HepG2 (cell line): ENCODE measurements around the gene DPP7. TPM values are rescaled to one million over a fixed set of nuclear protein-coding genes. Genes with fewer than 3 reads are reported as not detected.

Experiments
- ESRRA ChIP-seq: sonication (generic); formaldehyde crosslinking; IDR thresholded peaks from 2 replicates; pipeline ENCODE4 v1.5.1; 2020; ENCODE audit warnings: mild to moderate bottlenecking, low read depth, missing genetic modification reagents
- GTF2F1 ChIP-seq: fragments of 150-350 bp; IDR thresholded peaks from 2 replicates; pipeline ENCODE4 v1.6.1; 2014; ENCODE audit warnings: low read length
- HNF4G ChIP-seq, 2 experiments: sonication (generic) in 1 of 2; formaldehyde crosslinking in 1 of 2; IDR thresholded peaks; 2 replicates each; pipeline versions ENCODE4 v1.4.0 to v1.6.1; 2011 to 2020; ENCODE audit warnings: borderline replicate concordance in 2 of 2, low read depth in 2 of 2, mild to moderate bottlenecking in 2 of 2, low read length in 1 of 2, missing genetic modification reagents in 1 of 2, moderate library complexity in 1 of 2
- HOXA7 ChIP-seq: sonication (generic); formaldehyde crosslinking; IDR thresholded peaks from 2 replicates; pipeline ENCODE4 v1.8.1; 2022; ENCODE audit warnings: mild to moderate bottlenecking, missing genetic modification reagents, moderate library complexity
- IRX3 ChIP-seq: sonication (generic); formaldehyde crosslinking; IDR thresholded peaks from 2 replicates; pipeline ENCODE4 v1.8.1; 2023; ENCODE audit warnings: mild to moderate bottlenecking, low read depth, missing genetic modification reagents, borderline replicate concordance
- KDM4B ChIP-seq: sonication (generic); formaldehyde crosslinking; IDR thresholded peaks from 2 replicates; pipeline ENCODE4 v1.4.0; 2020; ENCODE audit warnings: missing genetic modification reagents
- MTA1 ChIP-seq: sonication (generic); formaldehyde crosslinking; IDR thresholded peaks from 2 replicates; pipeline ENCODE4 v1.4.0; 2020; ENCODE audit warnings: missing genetic modification reagents, mild to moderate bottlenecking, borderline replicate concordance
- NR2C2 ChIP-seq: sonication (generic); formaldehyde crosslinking; IDR thresholded peaks from 2 replicates; pipeline ENCODE4 v1.4.0; 2020; ENCODE audit warnings: missing genetic modification reagents, mild to moderate bottlenecking, moderate library complexity, borderline replicate concordance
- RFX5 ChIP-seq: IDR thresholded peaks from 2 replicates; pipeline ENCODE4 v1.6.1; 2011; ENCODE audit warnings: low read depth, low read length, improper control_type of control experiment
- RFXAP ChIP-seq: sonication (generic); formaldehyde crosslinking; IDR thresholded peaks from 2 replicates; pipeline ENCODE4 v1.4.0; 2020; ENCODE audit warnings: missing genetic modification reagents, borderline replicate concordance
- TRIM24 ChIP-seq: sonication (generic); formaldehyde crosslinking; IDR thresholded peaks from 2 replicates; pipeline ENCODE4 v1.8.0; 2022; ENCODE audit warnings: mild to moderate bottlenecking, missing genetic modification reagents
- ZNF101 ChIP-seq: sonication (generic); formaldehyde crosslinking; IDR thresholded peaks from 2 replicates; pipeline ENCODE4 v1.4.0; 2020; ENCODE audit warnings: mild to moderate bottlenecking, low read depth, missing genetic modification reagents, borderline replicate concordance
- ZNF333 ChIP-seq: sonication (generic); formaldehyde crosslinking; IDR thresholded peaks from 2 replicates; pipeline ENCODE4 v1.4.0; 2020; ENCODE audit warnings: mild to moderate bottlenecking, missing genetic modification reagents, borderline replicate concordance
- ZNF607 ChIP-seq: sonication (generic); formaldehyde crosslinking; IDR thresholded peaks from 2 replicates; pipeline ENCODE4 v1.5.1; 2020; ENCODE audit warnings: missing genetic modification reagents, mild to moderate bottlenecking, borderline replicate concordance
- ZNF781 ChIP-seq: sonication (generic); formaldehyde crosslinking; IDR thresholded peaks from 2 replicates; pipeline ENCODE4 v1.5.1; 2020; ENCODE audit warnings: borderline replicate concordance, mild to moderate bottlenecking, missing genetic modification reagents; ENCODE audit errors: not compliant biosample characterization
- polyA plus RNA-seq, 8 experiments: library from polyadenylated mRNA; depleted of rRNA in 3 of 8; stranded (reverse) in 7 of 8; unstranded in 1 of 8; fragments of >200 nt; fragmentation: Illumina TruSeq in 4 of 8; extraction: Trizol in 4 of 8; gene quantifications; 2 replicates each; pipeline versions ENCODE4 v1.2.1 to v1.2.3, GENCODE V29; 2011 to 2016; ENCODE audit warnings: low read depth in 4 of 8, missing spikeins in 1 of 8, mixed read lengths in 1 of 8; ENCODE audit not compliant: insufficient read depth in 1 of 8
- total RNA-seq, 5 experiments: library from RNA; depleted of rRNA; stranded (reverse); fragments of >200 nt; fragmentation: Illumina TruSeq; extraction: Trizol; gene quantifications; 2 replicates each; pipeline ENCODE4 v1.2.3, GENCODE V29; 2016; ENCODE audit warnings: low read depth in 1 of 5
- TF ChIP-seq, protein P1 (sequence below): sonication (generic); formaldehyde crosslinking; IDR thresholded peaks from 2 replicates; pipeline ENCODE4 v1.4.0; 2020; ENCODE audit warnings: missing genetic modification reagents, borderline replicate concordance
- TF ChIP-seq, protein P2 (sequence below): sonication (generic); formaldehyde crosslinking; IDR thresholded peaks from 2 replicates; pipeline ENCODE4 v1.5.0; 2020; ENCODE audit warnings: mild to moderate bottlenecking, missing genetic modification reagents, moderate library complexity

Gene DPP7
- total and polyA plus RNA-seq, 2 of the 13 experiments (the other 11 are each of a cell fraction or from before 2014, with no cell fraction given), result 1.2 to 4.5 TPM

DNA sequence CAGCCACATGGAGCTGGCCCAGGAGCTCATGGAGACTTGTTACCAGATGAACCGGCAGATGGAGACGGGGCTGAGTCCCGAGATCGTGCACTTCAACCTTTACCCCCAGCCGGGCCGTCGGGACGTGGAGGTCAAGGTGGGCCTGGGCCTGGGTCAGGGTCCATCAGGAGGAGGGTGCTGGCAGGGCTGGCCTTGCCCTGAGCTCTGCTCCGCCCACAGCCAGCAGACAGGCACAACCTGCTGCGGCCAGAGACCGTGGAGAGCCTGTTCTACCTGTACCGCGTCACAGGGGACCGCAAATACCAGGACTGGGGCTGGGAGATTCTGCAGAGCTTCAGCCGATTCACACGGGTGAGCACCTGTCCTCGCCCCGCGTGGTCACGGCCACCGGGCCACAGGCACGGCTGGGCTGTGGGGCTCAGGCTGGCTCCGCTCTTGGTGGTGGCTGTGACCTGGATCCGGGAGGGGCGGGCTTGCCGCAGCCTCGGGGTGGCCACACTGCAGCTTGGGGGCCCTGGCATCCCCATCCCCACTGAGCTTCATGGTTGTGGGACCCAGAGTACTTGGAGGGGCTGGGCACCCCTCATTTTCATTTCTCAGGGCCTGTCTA lies 7.1 kb downstream of the DPP7 start (continued):
- TF ChIP-seq, protein P1, sequence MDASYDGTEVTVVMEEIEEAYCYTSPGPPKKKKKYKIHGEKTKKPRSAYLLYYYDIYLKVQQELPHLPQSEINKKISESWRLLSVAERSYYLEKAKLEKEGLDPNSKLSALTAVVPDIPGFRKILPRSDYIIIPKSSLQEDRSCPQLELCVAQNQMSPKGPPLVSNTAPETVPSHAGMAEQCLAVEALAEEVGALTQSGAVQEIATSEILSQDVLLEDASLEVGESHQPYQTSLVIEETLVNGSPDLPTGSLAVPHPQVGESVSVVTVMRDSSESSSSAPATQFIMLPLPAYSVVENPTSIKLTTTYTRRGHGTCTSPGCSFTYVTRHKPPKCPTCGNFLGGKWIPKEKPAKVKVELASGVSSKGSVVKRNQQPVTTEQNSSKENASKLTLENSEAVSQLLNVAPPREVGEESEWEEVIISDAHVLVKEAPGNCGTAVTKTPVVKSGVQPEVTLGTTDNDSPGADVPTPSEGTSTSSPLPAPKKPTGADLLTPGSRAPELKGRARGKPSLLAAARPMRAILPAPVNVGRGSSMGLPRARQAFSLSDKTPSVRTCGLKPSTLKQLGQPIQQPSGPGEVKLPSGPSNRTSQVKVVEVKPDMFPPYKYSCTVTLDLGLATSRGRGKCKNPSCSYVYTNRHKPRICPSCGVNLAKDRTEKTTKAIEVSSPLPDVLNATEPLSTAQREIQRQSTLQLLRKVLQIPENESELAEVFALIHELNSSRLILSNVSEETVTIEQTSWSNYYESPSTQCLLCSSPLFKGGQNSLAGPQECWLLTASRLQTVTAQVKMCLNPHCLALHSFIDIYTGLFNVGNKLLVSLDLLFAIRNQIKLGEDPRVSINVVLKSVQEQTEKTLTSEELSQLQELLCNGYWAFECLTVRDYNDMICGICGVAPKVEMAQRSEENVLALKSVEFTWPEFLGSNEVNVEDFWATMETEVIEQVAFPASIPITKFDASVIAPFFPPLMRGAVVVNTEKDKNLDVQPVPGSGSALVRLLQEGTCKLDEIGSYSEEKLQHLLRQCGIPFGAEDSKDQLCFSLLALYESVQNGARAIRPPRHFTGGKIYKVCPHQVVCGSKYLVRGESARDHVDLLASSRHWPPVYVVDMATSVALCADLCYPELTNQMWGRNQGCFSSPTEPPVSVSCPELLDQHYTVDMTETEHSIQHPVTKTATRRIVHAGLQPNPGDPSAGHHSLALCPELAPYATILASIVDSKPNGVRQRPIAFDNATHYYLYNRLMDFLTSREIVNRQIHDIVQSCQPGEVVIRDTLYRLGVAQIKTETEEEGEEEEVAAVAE, result no peak
- TF ChIP-seq ZNF101 (CRISPR knock-in tag) (no peak), IRX3 (no peak), ESRRA (CRISPR knock-in tag) (peak; percentile 86; the same call in 1 of the 2 replicates), HOXA7 (CRISPR knock-in tag) (no peak), RFXAP (CRISPR knock-in tag) (no peak), HNF4G (IDR thresholded peaks at IDR 0.05; ENCODE audit: borderline replicate concordance, low read depth, low read length) (peak; percentile 47; the same call in 1 of the 2 replicates), HNF4G (CRISPR knock-in tag; IDR thresholded peaks at IDR 0.05; ENCODE audit: borderline replicate concordance, low read depth) (no peak), RFX5 (no peak), TRIM24 (CRISPR knock-in tag) (no peak), KDM4B (CRISPR knock-in tag) (no peak), ZNF781 (CRISPR knock-in tag) (no peak), MTA1 (peak; percentile 56; the same call in 1 of the 2 replicates), GTF2F1 (no peak), ZNF333 (no peak), NR2C2 (CRISPR knock-in tag) (0 out of 2 replicates have a peak, but pooled peaks have one; percentile 32), ZNF607 (CRISPR knock-in tag) (0 out of 2 replicates have a peak, but pooled peaks have one; percentile 55)
- TF ChIP-seq, protein P2, sequence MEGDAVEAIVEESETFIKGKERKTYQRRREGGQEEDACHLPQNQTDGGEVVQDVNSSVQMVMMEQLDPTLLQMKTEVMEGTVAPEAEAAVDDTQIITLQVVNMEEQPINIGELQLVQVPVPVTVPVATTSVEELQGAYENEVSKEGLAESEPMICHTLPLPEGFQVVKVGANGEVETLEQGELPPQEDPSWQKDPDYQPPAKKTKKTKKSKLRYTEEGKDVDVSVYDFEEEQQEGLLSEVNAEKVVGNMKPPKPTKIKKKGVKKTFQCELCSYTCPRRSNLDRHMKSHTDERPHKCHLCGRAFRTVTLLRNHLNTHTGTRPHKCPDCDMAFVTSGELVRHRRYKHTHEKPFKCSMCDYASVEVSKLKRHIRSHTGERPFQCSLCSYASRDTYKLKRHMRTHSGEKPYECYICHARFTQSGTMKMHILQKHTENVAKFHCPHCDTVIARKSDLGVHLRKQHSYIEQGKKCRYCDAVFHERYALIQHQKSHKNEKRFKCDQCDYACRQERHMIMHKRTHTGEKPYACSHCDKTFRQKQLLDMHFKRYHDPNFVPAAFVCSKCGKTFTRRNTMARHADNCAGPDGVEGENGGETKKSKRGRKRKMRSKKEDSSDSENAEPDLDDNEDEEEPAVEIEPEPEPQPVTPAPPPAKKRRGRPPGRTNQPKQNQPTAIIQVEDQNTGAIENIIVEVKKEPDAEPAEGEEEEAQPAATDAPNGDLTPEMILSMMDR (CRISPR knock-in tag), result 0 out of 2 replicates have a peak, but pooled peaks have one; percentile 3
